ENCODE measurements around the gene ZNF79. TPM values are rescaled to one million over a fixed set of nuclear protein-coding genes. Genes with fewer than 3 reads are reported as not detected.

The ZNF79 gene
- total and polyA plus RNA-seq, 2 donors from 2014 or later, result 2.1 to 9.1 TPM

GRCh38 chr9:127430415-127430814 lies 6.2 kb downstream of the ZNF79 start:
- Histone ChIP-seq H3K27ac (ENCODE audit: low read depth in 2 of 2, low read length in 2 of 2) (no peak overlapping the region), H3K4me3 (ENCODE audit: low read length in 3 of 3) (no peak overlapping the region), H3K4me1 (ENCODE audit: control insufficient read depth in 2 of 3, insufficient read depth in 2 of 3, low read depth in 1 of 3, low read length in 3 of 3) (peaks cover 0 to 3% (median 0%) of the 10 kb centered on the region in 3 donors), H3K9ac (ENCODE audit: low read length in 3 of 3) (no peak overlapping the region), H3K36me3 (ENCODE audit: control insufficient read depth in 2 of 3, insufficient read depth in 3 of 3, low read length in 3 of 3) (peaks cover 5 to 26% (median 22%) of the 10 kb centered on the region in 3 donors), H3K27me3 (ENCODE audit: control insufficient read depth, insufficient read depth, low read length) (no peaks in the 10 kb centered on the region), H3K9me3 (ENCODE audit: control insufficient read depth in 2 of 3, insufficient read depth in 1 of 3, low read length in 3 of 3) (no peaks in the 10 kb centered on the region)
- DNase-seq, result no peak
- TF ChIP-seq CTCF (IDR thresholded peaks at IDR 0.05; ENCODE audit: borderline replicate concordance, extremely low read depth, insufficient read depth), result no peak
- no peak for FAIRE-seq
- intact Hi-C loops (cut with DNase I), result no loop called here

- no peaks in the 10 kb centered on the region for H3K9me3 ChIP-seq (ENCODE audit: control insufficient read depth in 2 of 3, insufficient read depth in 1 of 3, low read length in 3 of 3)
- intact Hi-C loops (cut with DNase I), result no loop called here
- DNase-seq, result no peak
- H3K27me3 ChIP-seq (ENCODE audit: control insufficient read depth, insufficient read depth, low read length), result no peaks in the 10 kb centered on the region
- H3K4me3 ChIP-seq (ENCODE audit: low read length in 3 of 3), result no peak overlapping the region
- H3K4me1 ChIP-seq (ENCODE audit: control insufficient read depth in 2 of 3, insufficient read depth in 2 of 3, low read depth in 1 of 3, low read length in 3 of 3), result no peaks in the 10 kb centered on the region
- no peak overlapping the region for H3K27ac ChIP-seq (ENCODE audit: low read depth in 2 of 2, low read length in 2 of 2)
- H3K36me3 ChIP-seq (ENCODE audit: control insufficient read depth in 2 of 3, insufficient read depth in 3 of 3, low read length in 3 of 3), result peaks cover 9 to 67% (median 48%) of the 10 kb centered on the region in 3 donors
- no peak for FAIRE-seq
- TF ChIP-seq CTCF (IDR thresholded peaks at IDR 0.05; ENCODE audit: borderline replicate concordance, extremely low read depth, insufficient read depth), result no peak
- H3K9ac ChIP-seq (ENCODE audit: low read length in 3 of 3), result no peak overlapping the region
These were observed 13.5 kb downstream of the ZNF79 start for GRCh38 chr9:127437497-127438264.

GRCh38 chr9:127438394-127438793 lies 14.2 kb downstream of the ZNF79 start:
- intact Hi-C loops (cut with DNase I), result no loop called here
- Histone ChIP-seq H3K27ac (ENCODE audit: low read depth in 2 of 2, low read length in 2 of 2) (no peak overlapping the region), H3K4me1 (ENCODE audit: control insufficient read depth in 2 of 3, insufficient read depth in 2 of 3, low read depth in 1 of 3, low read length in 3 of 3) (no peaks in the 10 kb centered on the region), H3K9me3 (ENCODE audit: control insufficient read depth in 2 of 3, insufficient read depth in 1 of 3, low read length in 3 of 3) (no peaks in the 10 kb centered on the region), H3K36me3 (ENCODE audit: control insufficient read depth in 2 of 3, insufficient read depth in 3 of 3, low read length in 3 of 3) (peaks cover 9 to 64% (median 44%) of the 10 kb centered on the region in 3 donors), H3K9ac (ENCODE audit: low read length in 3 of 3) (no peak overlapping the region), H3K27me3 (ENCODE audit: control insufficient read depth, insufficient read depth, low read length) (no peaks in the 10 kb centered on the region), H3K4me3 (ENCODE audit: low read length in 3 of 3) (no peak overlapping the region)
- DNase-seq, result no peak
- TF ChIP-seq CTCF (IDR thresholded peaks at IDR 0.05; ENCODE audit: borderline replicate concordance, extremely low read depth, insufficient read depth), result no peak
- FAIRE-seq, result no peak
